Measurements from ENCODE around the gene TRIM37.
"Not testable (repeated sequence)": the region's sequence is repeated elsewhere in the genome, so short reads cannot be mapped to it uniquely, and the experiment has no call there.

The TRIM37 gene

GRCh38 chr17:59110973-59111372, 4.3 kb upstream of the TRIM37 start:
- DNase-seq (ENCODE audit: low read depth, low spot score): no peak

- no peak for DNase-seq (ENCODE audit: low read depth, low spot score)
Observed at GRCh38 chr17:59108400-59109102, 1.9 kb upstream of the TRIM37 start.

- DNase-seq (ENCODE audit: low read depth, low spot score): no peak
Observed at GRCh38 chr17:59107306-59107670, 608 bp upstream of the TRIM37 start.

- no peak for DNase-seq (ENCODE audit: low read depth, low spot score)
Observed at GRCh38 chr17:59105852-59106462, 723 bp downstream of the TRIM37 start.

- no peak for DNase-seq (ENCODE audit: low read depth, low spot score)
Observed at GRCh38 chr17:59101178-59101577, 5.5 kb downstream of the TRIM37 start.

GRCh38 chr17:59097876-59098275, 8.8 kb downstream of the TRIM37 start:
- DNase-seq (ENCODE audit: low read depth, low spot score): no peak

- no peak for DNase-seq (ENCODE audit: low read depth, low spot score)
Observed at GRCh38 chr17:59094861-59095530, 11.7 kb downstream of the TRIM37 start.

GRCh38 chr17:59093702-59094231, 12.9 kb downstream of the TRIM37 start:
- peak; percentile 60 for DNase-seq (ENCODE audit: low read depth, low spot score)

- no peak for DNase-seq (ENCODE audit: low read depth, low spot score)
Observed at GRCh38 chr17:59093145-59093701, 13.5 kb downstream of the TRIM37 start.

GRCh38 chr17:59090593-59090992, 16.1 kb downstream of the TRIM37 start:
- not testable (repeated sequence) for DNase-seq (ENCODE audit: low read depth, low spot score)

- no peak for DNase-seq (ENCODE audit: low read depth, low spot score)
Observed at GRCh38 chr17:59084154-59084553, 22.5 kb downstream of the TRIM37 start.

GRCh38 chr17:59074494-59074893, 32.2 kb downstream of the TRIM37 start:
- DNase-seq (ENCODE audit: low read depth, low spot score): no peak

- DNase-seq (ENCODE audit: low read depth, low spot score): no peak
Observed at GRCh38 chr17:59073972-59074371, 32.7 kb downstream of the TRIM37 start.

GRCh38 chr17:59069856-59070255, 36.8 kb downstream of the TRIM37 start:
- no peak for DNase-seq (ENCODE audit: low read depth, low spot score)

GRCh38 chr17:59067756-59068155, 38.9 kb downstream of the TRIM37 start:
- no peak for DNase-seq (ENCODE audit: low read depth, low spot score)

- no peak for DNase-seq (ENCODE audit: low read depth, low spot score)
Observed at GRCh38 chr17:59067340-59067739, 39.3 kb downstream of the TRIM37 start.

GRCh38 chr17:59062509-59062908, 44.2 kb downstream of the TRIM37 start:
- DNase-seq (ENCODE audit: low read depth, low spot score): no peak

- DNase-seq (ENCODE audit: low read depth, low spot score): no peak
Observed at GRCh38 chr17:59056857-59057256, 49.8 kb downstream of the TRIM37 start.

GRCh38 chr17:59049798-59050197, 56.9 kb downstream of the TRIM37 start:
- no peak for DNase-seq (ENCODE audit: low read depth, low spot score)

- no peak for DNase-seq (ENCODE audit: low read depth, low spot score)
Observed at GRCh38 chr17:59047616-59048015, 59.1 kb downstream of the TRIM37 start.

- DNase-seq (ENCODE audit: low read depth, low spot score): no peak
Observed at GRCh38 chr17:59046192-59046591, 60.5 kb downstream of the TRIM37 start.

GRCh38 chr17:59038734-59039133, 67.9 kb downstream of the TRIM37 start:
- DNase-seq (ENCODE audit: low read depth, low spot score): no peak
